Neural progenitor cell (in vitro differentiated cells): ENCODE results near the gene KRT6B.

Experiments used
- CTCF ChIP-seq: fragments of 200-600 bp; sonication (generic); IDR thresholded peaks from 2 replicates; pipeline ENCODE4 v1.5.1; 2017; ENCODE audit warnings: antibody characterized with exemption, mild to moderate bottlenecking
- EZH2 ChIP-seq: fragments of 200-600 bp; sonication (generic); IDR thresholded peaks from 2 replicates; pipeline ENCODE4 v1.6.1; 2017; ENCODE audit warnings: antibody characterized with exemption, mild to moderate bottlenecking, moderate library complexity
- EZH2phosphoT487 ChIP-seq: fragments of 200-600 bp; sonication (generic); IDR thresholded peaks from 2 replicates; pipeline ENCODE4 v1.6.1; 2017; ENCODE audit warnings: antibody characterized with exemption

- TF ChIP-seq CTCF: no peak
- no peak for TF ChIP-seq EZH2phosphoT487
- no peak for TF ChIP-seq EZH2
Measured at GRCh38 chr12:52402873-52403540, 48.9 kb downstream of the KRT6B start.
